Muscle of arm (tissue), 12 donors: ENCODE data around the gene BABAM2. TPM values are rescaled to one million over a fixed set of nuclear protein-coding genes. Genes with fewer than 3 reads are reported as not detected.

Experiments
- DNase-seq: peaks from one replicate; pipeline ENCODE4 v3.0.0-alpha.2; 2013
- polyA plus RNA-seq, 12 donors: library from polyadenylated mRNA; unstranded; fragments of 120-200 nt; gene quantifications; one replicate each; pipeline ENCODE4 v1.2.1, GENCODE V29; 2013; ENCODE audit not compliant: insufficient read length in 12 of 12

BABAM2 gene
- polyA plus RNA-seq, 12 donors: 23.2 to 30.5 (median 24.7) TPM; not detected in 1

- no peak for DNase-seq
Observed at GRCh38 chr2:28343184-28343942, 452.8 kb downstream of the BABAM2 start.

- DNase-seq: no peak
Observed at GRCh38 chr2:28343971-28344715, 453.6 kb downstream of the BABAM2 start.

GRCh38 chr2:28344756-28345373 lies 454.3 kb downstream of the BABAM2 start:
- DNase-seq: no peak

- DNase-seq: no peak
Observed at GRCh38 chr2:28345619-28346018, 455.1 kb downstream of the BABAM2 start.

- no peak for DNase-seq
Observed at GRCh38 chr2:28346587-28346986, 456.1 kb downstream of the BABAM2 start.

GRCh38 chr2:28347193-28347592 lies 456.7 kb downstream of the BABAM2 start:
- DNase-seq: no peak

GRCh38 chr2:28347596-28347995 lies 457.1 kb downstream of the BABAM2 start:
- no peak for DNase-seq

- DNase-seq: no peak
Observed at GRCh38 chr2:28348149-28348567, 457.6 kb downstream of the BABAM2 start.

GRCh38 chr2:28348921-28349320 lies 458.4 kb downstream of the BABAM2 start:
- no peak for DNase-seq

- DNase-seq: no peak
Observed at GRCh38 chr2:28349546-28350165, 459.1 kb downstream of the BABAM2 start.

- no peak for DNase-seq
Observed at GRCh38 chr2:28350196-28350595, 459.7 kb downstream of the BABAM2 start.

- no peak for DNase-seq
Observed at GRCh38 chr2:28350791-28351285, 460.3 kb downstream of the BABAM2 start.

GRCh38 chr2:28351621-28352020 lies 461.1 kb downstream of the BABAM2 start:
- no peak for DNase-seq

- DNase-seq: no peak
Observed at GRCh38 chr2:28352104-28352503, 461.6 kb downstream of the BABAM2 start.

- DNase-seq: no peak
Observed at GRCh38 chr2:28352610-28353195, 462.2 kb downstream of the BABAM2 start.

- no peak for DNase-seq
Observed at GRCh38 chr2:28354920-28355520, 464.5 kb downstream of the BABAM2 start.

- DNase-seq: no peak
Observed at GRCh38 chr2:28355521-28356094, 465.1 kb downstream of the BABAM2 start.

- peak; percentile 80 for DNase-seq
Observed at GRCh38 chr2:28356095-28356911, 465.8 kb downstream of the BABAM2 start.

GRCh38 chr2:28357055-28357454 lies 466.5 kb downstream of the BABAM2 start:
- DNase-seq: no peak
